Anterior cingulate cortex (tissue), 58 donors: ENCODE data around the gene NOTUM.
"Not testable (repeated sequence)": the region's sequence is repeated elsewhere in the genome, so short reads cannot be mapped to it uniquely, and the experiment has no call there.

Source experiments
- DNase-seq, 58 donors: peaks; one replicate each; lab custom pipeline; 2025; lab: John Stamatoyannopoulos, UW

The NOTUM gene

DNA sequence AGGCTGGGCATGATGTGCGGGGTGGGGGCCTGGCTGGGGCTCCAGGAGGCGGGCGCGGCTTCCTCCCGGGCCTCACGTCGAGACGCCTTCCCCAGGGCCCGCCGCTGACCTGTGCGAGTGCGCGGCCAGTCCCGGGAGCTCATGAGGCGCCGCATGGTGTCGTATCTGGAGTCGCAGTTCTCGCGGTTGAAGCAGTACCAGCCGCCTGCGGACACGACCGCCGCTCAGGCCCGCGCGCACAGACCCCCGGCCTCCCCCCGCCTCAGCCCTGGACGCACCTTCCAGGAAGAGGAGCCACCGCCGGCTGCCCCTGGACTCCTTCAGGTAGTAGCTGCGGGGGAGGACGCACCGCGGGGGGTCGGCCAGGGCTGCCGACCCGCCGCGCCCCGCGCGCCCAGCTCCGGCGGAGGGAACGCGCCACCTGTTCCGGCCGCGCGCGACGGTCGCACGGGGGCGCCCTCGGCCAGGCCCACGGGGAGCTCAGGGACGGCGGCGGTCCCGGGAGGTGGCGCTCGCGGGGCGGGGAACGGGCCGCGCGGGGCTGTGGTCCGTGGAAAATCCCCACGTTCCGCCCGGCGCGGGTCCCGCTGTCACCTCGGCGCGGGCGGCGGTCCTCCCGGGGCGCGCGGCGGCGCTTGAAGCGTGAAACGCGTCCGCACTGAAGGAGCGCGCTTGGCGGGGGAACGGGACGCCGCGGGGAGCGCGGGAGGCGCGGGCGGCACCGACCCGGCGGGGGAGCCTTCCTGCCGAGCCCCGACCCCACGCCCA lies 1.4 kb downstream of the NOTUM start:
- peak in 39 of 58 donors; percentile 9 to 73 (median 32) for DNase-seq

DNA sequence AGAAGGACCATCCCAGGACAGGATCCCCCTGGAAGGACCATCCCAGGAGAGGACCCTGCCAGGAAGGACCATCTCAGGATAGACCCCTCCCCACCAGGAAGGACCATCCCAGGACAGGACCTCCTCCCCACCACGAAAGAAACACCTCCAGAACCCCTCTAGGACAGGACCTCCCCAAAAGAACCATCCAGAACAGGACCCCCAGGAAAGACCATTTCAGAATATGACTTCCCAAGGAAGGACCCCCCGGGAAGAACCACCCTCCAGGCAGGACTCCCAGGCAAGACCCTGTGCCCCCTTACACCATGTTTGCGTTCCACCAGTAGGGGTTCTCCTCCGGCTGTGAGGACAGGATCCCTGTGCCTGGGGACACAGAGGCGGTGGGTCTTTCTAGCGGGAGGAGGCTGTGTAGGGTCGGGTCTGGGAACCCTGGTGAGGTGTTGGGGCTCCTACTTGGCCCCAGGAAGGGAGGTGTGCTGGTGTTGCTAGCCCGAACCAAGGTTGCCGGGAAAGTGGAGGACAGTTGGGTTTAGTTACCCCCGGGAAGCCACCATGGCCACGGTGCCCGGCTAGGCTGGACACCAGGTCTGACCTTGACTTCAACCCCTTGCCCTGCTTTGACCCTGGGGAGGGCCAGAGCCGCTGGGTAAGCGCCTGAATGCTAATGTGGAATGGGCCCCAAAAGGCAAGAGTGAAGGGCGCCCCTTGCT lies 2.2 kb downstream of the NOTUM start:
- DNase-seq, result no peak

DNA sequence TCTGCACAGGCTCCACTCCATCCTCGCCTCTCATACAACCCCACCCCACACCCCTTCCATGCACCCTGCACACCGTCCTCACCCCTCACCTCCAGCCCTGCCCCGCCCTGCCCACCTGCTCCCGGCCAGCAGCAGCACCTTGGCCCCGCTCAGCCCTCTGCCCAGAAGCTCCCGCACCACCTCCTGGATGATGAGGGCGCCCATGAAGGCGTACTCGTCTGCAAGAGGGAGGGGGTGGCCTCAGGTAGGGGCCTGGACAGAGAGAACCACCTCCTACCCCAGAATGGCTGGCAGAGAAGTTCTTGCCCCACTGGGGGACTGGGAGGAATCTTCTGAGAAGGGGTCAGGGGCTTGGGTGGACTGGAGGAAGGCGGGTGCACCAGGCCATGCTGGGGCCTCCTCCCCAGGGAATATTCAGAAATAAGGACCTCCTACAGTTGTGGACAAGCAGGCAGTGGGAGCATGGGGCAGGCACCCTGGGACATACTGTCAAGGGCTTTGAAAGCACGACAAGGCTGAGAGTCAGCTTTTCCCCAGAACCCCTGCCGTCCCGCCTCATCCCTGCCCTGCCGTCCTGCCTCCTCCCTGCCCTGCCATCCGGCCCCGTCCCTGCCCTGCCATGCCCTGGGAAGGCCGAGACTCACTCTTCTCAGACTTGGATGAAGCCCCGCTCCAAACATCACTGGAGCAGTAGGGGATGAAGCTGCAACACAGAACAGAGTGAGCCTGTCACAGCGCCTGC lies 3.1 kb downstream of the NOTUM start:
- no peak for DNase-seq

- DNase-seq, result no peak
Observed at GRCh38 chr17:81956607-81957589, 4.1 kb downstream of the NOTUM start.

DNA sequence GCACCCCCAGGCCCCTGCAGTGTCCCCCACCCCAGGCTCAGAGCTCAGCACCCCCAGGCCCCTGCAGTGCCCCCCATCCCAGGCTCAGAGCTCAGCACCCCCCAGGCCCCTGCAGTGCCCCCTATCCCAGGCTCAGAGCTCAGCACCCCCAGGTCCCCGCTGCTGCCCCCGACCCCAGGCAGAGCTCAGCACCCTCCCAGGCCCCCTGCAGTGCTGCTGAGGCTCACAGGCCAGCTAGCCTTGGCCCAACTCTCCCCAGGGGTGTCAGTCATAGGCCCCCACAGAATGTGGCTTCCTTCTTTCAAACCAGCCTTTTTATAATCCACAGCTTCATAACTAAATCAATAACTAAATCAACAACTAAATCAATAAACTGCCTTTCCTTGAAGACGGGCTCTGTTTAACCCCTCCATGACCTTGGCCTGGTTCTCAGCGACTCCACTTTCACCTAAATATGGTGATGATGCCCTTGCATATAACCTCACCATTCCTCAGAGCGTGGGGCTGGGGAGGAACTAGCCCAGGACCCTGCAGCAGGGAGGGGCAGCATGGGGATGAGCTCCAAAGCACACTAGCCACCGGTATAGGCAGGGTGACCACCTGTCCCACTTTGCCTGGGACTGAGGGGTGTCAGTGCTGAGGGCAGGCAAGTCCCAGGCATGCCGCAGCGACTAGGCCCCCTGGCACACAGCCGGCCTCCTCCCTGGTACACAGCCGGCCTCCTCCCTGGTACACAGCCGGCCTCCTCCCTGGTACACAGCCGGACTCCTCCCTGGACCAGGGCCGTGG lies 5.0 kb downstream of the NOTUM start:
- no peak for DNase-seq

GRCh38 chr17:81955058-81955681 lies 5.8 kb downstream of the NOTUM start:
- DNase-seq, result no peak

- DNase-seq, result no peak
Observed at GRCh38 chr17:81954131-81955057, 6.6 kb downstream of the NOTUM start.

DNA sequence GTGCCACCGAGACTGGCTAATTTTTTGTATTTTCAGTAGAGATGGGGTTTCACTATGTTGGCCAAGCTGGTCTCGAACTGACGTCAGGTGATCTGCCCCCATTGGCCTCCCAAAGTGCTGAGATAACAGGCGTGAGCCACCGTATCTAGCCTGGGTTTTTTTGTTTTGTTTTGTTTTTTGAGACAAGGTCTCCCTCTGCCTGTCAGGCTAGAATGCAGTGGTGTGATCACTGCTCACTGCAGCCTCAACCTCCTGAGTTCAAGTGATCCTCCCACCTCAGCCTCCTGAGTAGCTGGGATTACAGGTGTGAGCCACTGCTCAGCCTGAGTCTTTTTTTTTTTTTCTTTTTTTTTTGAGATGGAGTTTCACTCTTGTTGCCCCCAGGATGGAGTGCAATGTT lies 7.5 kb downstream of the NOTUM start:
- not testable (repeated sequence) for DNase-seq

GRCh38 chr17:81952792-81953228 lies 8.2 kb downstream of the NOTUM start:
- no peak for DNase-seq

- DNase-seq, result no peak
Observed at GRCh38 chr17:81951785-81952684, 9.0 kb downstream of the NOTUM start.

GRCh38 chr17:81950501-81950900 lies 10.5 kb downstream of the NOTUM start:
- no peak for DNase-seq

DNA sequence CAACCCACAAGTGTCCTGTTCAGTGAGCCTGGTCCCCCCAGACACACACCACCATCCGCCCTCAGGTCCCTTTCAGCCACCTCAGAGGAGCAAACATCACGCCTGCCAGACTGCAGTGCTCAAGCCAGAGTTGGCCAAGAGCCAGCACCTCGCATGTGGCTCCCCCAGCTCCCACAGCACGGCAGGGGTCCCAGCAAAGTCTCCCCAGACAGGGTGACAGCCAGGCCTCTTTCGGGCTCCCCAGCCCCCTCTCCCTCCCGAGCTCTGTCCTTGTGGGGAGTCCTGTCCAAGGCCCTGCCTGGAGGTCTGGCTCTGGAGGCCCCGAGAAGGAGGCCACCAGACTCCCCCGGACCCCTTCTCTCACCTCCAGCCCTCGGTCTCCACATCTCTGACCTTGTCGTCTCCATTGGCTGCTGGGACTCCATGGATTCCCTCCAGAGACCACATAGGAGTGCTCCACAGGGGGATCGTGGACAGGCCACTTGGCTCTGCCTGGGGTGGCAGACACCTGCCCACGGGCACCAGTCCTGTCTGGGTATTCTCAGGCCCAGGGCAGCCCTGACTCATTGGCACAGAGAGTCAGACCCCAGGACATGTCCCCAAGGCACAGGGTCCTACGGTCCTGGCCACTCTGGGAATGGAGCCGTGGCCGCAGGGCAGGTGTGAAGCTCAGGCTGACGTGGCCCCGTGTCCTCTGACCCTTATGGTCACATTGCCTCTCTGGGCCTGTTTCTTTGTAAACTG lies 12.2 kb downstream of the NOTUM start:
- DNase-seq, result no peak

- no peak for DNase-seq
Observed at GRCh38 chr17:81947189-81947588, 13.8 kb downstream of the NOTUM start, which contains the start of gene MYADML2. TSS of gene MYADML2 (minus strand) at chr17:81947233. CDS start at chr17:81941741, 5,492 bp downstream.

GRCh38 chr17:81944858-81945257 lies 16.1 kb downstream of the NOTUM start:
- no peak for DNase-seq

- no peak for DNase-seq
Observed at GRCh38 chr17:81942167-81942553, 18.8 kb downstream of the NOTUM start.
